RCC 7860 (cell line): ENCODE measurements around the gene MUC5AC.
"Not testable (repeated sequence)": the region's sequence is repeated elsewhere in the genome, so short reads cannot be mapped to it uniquely, and the experiment has no call there.

Experiments used
- DNase-seq: peaks from one replicate; pipeline ENCODE4 v3.0.0-alpha.2; 2015; ENCODE audit warnings: low spot score
- FAIRE-seq: peaks from 2 replicates; lab custom pipeline; 2012; peaks lifted over from hg19 to GRCh38; lab: Jason Lieb, UNC

The MUC5AC gene

DNA sequence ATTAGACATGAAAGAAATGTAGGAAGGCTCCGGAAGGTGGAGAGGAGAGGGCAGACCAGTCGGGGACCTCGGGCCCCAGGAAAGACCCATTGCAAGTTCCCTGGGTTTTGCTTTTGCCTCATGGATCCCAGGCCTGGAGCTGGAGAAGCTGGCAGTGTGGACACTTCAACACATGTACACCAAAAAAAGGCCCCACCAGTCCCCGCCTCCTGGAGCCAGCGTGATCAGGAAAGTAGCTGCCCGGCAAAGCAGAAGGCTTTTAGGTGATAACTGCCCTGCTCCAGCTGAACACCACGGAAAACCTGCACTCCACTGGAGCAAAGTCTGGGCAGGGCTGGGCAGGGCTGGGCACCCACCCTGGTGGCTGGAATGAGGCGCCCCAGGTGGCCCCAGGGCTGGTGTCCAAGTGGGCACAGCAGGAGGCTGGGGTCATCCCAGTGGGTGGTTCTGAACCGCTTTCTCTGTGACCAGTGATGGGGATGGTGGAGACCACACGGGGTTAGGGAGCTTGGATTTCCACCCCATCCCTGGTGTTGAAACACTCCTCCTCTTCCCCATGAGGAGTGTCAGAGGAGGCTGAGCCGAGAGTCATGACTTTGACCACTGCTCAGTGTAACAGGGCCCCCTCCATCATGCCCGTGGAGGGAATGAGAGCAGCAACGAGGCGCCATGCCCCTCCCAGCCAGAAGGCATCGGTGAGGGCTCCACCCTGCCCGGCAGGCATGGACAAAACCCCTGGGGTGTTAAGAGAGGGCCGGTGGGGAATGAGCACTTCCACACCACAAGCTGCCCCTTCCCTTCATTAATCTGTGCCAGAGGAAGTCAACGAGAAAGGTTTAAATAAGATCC is 16.9 kb upstream of the MUC5AC start:
- DNase-seq (no peak), FAIRE-seq (no peak)

DNA sequence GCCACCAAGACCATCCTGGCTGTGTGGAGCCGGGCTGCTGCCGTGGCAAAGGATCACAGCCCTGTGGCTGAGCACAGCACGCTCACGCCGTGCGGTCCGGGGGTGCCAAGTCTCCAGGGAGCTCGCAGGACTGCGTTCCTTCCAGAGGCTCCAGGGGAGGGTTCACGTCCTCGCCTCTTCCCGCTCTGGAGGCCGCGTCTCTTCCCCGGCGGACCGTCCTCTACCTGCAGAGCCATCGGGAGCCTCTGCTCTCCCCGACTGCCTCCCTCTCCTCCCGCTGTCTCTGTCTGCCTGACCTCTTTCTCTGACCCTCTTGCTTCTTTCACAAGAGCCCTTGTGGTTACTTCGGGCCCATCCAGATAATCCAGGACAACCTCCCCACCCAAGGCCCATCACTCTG is 11.4 kb upstream of the MUC5AC start:
- DNase-seq, result no peak
- no peak for FAIRE-seq

DNA sequence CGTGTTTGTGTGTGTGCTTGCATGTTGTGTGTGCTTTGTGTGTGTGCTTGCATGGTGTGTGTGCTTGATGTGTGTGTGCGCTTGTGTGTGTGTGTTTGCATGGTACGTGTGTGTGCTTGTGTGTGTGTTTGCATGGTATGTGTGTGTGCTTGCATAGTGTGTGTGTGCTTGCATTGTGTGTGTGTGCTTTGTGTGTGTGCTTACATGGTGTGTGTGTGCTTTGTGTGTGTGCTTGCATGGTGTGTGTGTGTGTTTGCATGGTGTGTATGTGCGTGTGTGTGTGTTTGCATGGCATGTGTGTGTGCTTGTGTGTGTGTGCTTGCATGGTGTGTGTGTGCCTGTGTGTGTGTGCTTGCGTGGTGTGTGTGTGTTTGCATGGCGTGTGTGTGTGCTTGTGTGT is 10.0 kb upstream of the MUC5AC start:
- no peak for FAIRE-seq
- no peak for DNase-seq

DNA sequence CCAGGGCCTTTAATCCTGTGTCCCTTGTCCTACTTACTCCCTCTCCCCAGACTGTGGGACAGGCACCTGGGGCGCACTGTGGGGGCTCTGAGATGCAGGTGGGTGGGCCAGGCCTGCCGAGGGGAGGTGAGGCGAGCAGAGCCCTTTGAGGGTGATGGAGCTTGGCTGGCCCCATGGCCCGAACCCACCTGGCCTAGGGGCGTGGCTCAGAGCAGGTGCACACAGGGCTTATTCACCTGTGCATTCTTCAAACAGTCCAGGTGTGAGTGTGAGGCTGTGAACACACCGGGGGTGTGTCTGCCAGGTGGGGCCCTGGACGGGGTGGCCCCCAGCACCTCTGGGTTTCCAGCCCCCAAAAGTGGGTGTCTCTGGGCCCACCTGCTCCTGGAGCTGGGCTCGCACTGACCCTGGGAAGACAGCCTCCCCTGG is 9.0 kb upstream of the MUC5AC start:
- FAIRE-seq (no peak), DNase-seq (no peak)

- DNase-seq (no peak), FAIRE-seq (no peak)
Measured at GRCh38 chr11:1149545-1149944, 8.2 kb upstream of the MUC5AC start.

- no peak for FAIRE-seq
- DNase-seq, result no peak
Measured at GRCh38 chr11:1150116-1150515, 7.6 kb upstream of the MUC5AC start.

DNA sequence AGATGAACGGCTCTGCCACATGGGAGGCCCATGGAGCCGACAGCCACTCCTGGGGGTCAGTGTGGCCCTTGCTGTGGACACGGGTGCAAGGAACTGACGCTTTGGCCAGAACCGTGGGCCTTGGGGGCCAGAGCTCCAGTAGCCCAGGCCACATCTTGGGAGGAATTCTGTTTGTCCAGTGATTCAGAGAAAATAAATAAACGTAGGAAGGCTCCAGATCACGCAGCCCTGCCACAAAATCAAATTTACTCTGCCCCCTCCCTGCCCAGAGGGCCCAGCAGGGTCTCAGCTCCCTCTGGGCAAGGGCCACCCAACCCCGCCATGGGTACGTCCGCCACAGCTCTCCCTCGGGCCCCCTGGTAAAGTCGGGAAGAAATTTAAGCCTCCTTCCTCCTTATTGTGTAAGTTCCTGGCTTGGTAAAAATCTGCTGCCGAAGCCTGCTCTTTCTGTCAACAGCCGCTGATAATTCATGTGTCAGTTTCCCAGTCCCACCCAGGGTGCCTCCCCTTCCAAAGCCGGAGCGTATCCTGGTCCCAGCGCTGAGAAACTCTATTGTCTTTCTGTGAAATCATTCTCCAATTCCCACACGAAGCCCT is 6.9 kb upstream of the MUC5AC start:
- no peak for FAIRE-seq
- no peak for DNase-seq

DNA sequence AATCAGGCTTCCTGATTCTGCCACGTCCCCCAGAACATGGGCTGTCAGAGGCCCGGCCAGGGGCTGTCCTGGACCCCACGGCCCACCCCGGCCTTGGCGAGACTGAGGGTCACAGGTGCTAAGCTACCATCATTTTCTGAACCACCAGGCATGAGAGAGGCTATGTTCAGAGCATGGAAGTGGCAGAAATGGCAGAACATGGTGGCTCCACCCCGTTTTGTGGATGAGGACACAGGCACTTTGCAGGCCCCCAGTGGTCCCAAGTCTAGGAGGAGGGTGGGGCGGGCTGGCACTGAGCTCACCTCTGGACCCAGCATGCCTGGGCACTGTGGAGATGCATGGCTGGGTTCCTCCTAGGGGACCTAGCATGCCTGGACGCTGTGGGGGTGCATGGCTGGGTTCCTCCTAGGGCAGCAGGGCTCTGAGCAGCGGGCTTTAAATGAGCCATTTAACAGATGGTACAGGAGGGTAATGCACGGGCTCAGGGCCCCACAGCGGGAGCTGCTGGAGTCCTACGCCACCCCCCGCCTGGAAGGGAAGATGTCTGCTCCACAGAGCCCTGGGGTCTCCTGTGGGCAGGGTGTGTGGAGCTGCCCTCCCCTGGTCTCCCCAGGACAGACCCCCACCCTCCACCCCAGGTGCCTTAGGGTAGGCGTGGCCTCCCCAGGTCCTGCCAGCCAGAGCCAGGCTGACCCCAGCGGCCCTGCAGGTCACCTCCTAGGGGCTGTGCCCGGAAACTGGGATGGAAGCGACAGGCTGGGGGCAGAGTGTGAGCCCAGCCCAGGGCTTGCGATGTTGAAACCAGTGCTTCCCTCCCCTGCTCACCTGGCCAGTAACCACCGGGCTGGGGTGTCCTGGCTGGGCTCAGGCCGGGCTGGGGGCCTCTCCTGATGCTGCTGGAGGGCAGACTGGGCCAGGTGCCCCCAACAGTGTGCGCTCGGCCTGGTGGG is 6.1 kb upstream of the MUC5AC start:
- FAIRE-seq (no peak), DNase-seq (no peak)

DNA sequence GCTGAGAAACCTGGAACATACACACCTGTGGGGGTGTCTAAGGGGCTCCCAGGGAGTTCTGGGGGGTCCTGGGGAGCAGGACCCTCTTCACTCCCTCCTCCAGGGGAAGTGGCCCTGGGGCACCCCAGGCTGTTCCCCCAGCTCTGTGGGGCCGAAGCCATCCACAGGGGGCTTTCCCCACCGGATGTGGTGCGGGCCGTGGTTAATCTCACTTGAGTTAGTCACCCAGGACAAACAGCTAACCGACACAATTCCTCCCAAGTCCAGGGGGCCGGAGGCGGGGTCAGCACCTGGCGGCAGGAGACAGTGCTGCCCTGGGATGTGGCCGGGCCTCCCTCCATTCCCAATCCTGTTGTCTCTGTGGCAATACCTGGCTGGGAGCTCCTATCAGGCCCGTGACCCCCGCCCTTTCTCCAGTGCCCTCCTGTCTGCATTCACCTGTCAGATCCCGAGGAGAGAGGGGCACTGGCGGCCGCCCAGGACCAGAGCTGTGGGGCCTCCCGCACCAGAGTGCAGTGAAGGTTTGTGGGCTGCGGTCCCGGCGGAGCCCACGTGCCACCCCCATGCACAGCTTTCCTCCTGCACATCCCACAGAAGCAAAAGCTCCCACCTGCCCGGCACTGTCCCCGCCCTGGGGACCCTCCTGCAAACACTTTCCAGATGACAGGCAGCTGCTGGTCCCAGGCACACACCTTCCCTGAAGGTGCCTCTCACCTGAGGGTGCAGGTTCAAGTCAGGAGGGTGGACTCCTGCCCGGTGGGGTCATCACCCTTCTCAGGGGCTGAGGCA is 5.2 kb upstream of the MUC5AC start:
- DNase-seq (peak; percentile 79), FAIRE-seq (peak; percentile 76)

GRCh38 chr11:1153105-1153950 is 4.4 kb upstream of the MUC5AC start:
- DNase-seq, result peak; percentile 43
- no peak for FAIRE-seq

- FAIRE-seq (peak; percentile 89), DNase-seq (peak; percentile 95)
Measured at GRCh38 chr11:1153951-1154493, 3.7 kb upstream of the MUC5AC start.

DNA sequence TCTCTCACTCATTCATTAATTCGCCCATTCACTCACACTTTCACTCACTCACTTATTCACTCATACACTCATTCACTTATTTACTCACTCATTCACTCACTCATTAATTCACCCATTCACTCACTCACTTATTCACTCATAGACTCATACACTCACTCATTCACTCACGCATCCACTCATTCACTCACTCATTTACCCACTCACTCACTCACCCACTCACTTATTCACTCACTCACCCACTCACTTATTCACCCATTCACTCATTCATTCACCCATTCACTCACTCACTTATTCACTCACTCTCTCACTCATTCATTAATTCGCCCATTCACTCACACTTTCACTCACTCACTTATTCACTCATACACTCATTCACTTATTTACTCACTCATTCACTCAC is 3.1 kb upstream of the MUC5AC start:
- FAIRE-seq, DNase-seq: not testable (repeated sequence)

DNA sequence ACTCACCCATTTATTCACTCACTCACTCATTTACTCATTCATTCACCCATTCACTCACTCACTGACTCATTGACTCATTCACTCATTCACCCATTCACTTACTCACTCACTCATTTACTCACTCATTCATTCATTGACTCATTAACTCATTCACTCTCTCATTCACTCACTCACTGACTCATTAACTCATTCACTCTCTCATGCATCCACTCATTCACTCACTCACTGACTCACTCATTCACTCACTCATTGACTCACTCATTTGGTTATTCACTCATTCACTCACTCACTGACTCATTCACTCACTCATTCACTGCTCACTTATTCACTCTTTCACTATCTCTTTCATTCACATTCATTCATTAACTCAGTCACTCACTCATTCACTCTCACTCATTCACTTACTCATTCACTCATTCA is 2.5 kb upstream of the MUC5AC start:
- DNase-seq (peak; percentile 12), FAIRE-seq (no peak)

GRCh38 chr11:1156506-1157340 is 1.0 kb upstream of the MUC5AC start:
- DNase-seq, result no peak
- FAIRE-seq, result no peak

- FAIRE-seq (no peak), DNase-seq (no peak)
Measured at GRCh38 chr11:1157341-1157644, 460 bp upstream of the MUC5AC start.

- FAIRE-seq (no peak), DNase-seq (no peak)
Measured at GRCh38 chr11:1158681-1159487, 1.1 kb downstream of the MUC5AC start.

GRCh38 chr11:1159488-1160220 is 1.9 kb downstream of the MUC5AC start:
- not testable (repeated sequence) for FAIRE-seq, DNase-seq
